Heart right ventricle (tissue), 16 donors: ENCODE data around the gene TMEM154. TPM values are rescaled to one million over a fixed set of nuclear protein-coding genes. Genes with fewer than 3 reads are reported as not detected.

Experiments
- ATAC-seq, 8 donors: fragments of 200-7000 bp; cut with Tn5 transposase; one replicate each; pipeline ENCODE4 v1.9.1; 2020; ENCODE audit warnings: mild to moderate bottlenecking in 8 of 8, moderate library complexity in 8 of 8, moderate number of reproducible peaks in 1 of 8
- DNase-seq, 2 donors: peaks; one replicate each; pipeline ENCODE4 v3.0.0-alpha.2; 2020
- H3K27ac ChIP-seq, 10 donors: fragments of 200-600 bp; sonication (generic) in 2 of 10; one replicate each; pipeline versions ENCODE4 v1.5.0 to v1.8.0; 2020 to 2022; ENCODE audit warnings: mild to moderate bottlenecking in 3 of 10
- H3K27me3 ChIP-seq, 7 donors: fragments of 200-600 bp; one replicate each; pipeline ENCODE4 v1.8.0; 2021 to 2022; ENCODE audit warnings: mild to moderate bottlenecking in 2 of 7
- H3K36me3 ChIP-seq, 9 donors: fragments of 200-600 bp; sonication (generic) in 1 of 9; one replicate each; pipeline versions ENCODE4 v1.5.0 to v1.8.0; 2020 to 2022; ENCODE audit warnings: mild to moderate bottlenecking in 2 of 9
- H3K4me1 ChIP-seq, 9 donors: fragments of 200-600 bp; sonication (generic) in 1 of 9; one replicate each; pipeline versions ENCODE4 v1.5.0 to v1.8.0; 2020 to 2022; ENCODE audit warnings: mild to moderate bottlenecking in 4 of 9
- H3K4me3 ChIP-seq, 10 donors: fragments of 200-600 bp; sonication (generic) in 2 of 10; one replicate each; pipeline versions ENCODE4 v1.5.0 to v1.8.0; 2020 to 2022; ENCODE audit warnings: mild to moderate bottlenecking in 7 of 10, moderate library complexity in 2 of 10
- H3K9me3 ChIP-seq, 11 donors: fragments of 200-600 bp in 10 of 11; sonication (generic) in 2 of 11; one replicate each; pipeline versions ENCODE4 v1.5.0 to v1.8.0; 2013 to 2022; ENCODE audit warnings: mild to moderate bottlenecking in 2 of 11, control low read depth in 1 of 11, moderate library complexity in 1 of 11
- WGBS, 2 donors: extraction: QIAGEN DNeasy Blood & Tissue Kit; methylation state at CpG; one replicate each; pipeline ENCODE4 v1.1.7; 2013; ENCODE audit warnings: inconsistent platforms in 1 of 2; 5-methylcytosine and 5-hydroxymethylcytosine counted together
- intact Hi-C, 10 donors: fragments of 100-400 bp; cut with DNase I; formaldehyde crosslinking; loops; one replicate each; pipeline versions ENCODE4 v1.11.1 to v1.14.2; 2022
- polyA plus RNA-seq, 2 donors: library from polyadenylated mRNA; stranded (reverse); fragments of 200-250 nt; gene quantifications; one replicate each; pipeline ENCODE4 v1.2.3, GENCODE V29; 2013
- total RNA-seq, 10 donors: library from RNA; stranded (reverse); fragmentation: NEBNext Ultra II Directional in 3 of 10; extraction: Animal tissue kit (Norgen Biotek cat#: 25700) in 3 of 10; gene quantifications; one replicate each; pipeline versions ENCODE4 v1.2.1 to v1.2.4, GENCODE V29; 2021 to 2023
- TF ChIP-seq, protein P1 (sequence below), 9 donors: fragments of 200-600 bp; sonication (generic) in 2 of 9; IDR thresholded peaks; one replicate each; pipeline versions ENCODE4 v1.5.0 to v1.8.0; 2021 to 2022; ENCODE audit warnings: antibody characterized with exemption in 9 of 9, mild to moderate bottlenecking in 5 of 9, moderate library complexity in 1 of 9
- donor health status: Arrhythmogenic right ventricular cardiomyopathy.
- donor health status: ischemic (EF 13 %, LVEDD 7.1; RV severe dilation, severe dysfunction).
- donor health status: healthy with polysubstance abuse.
- donor health status: DM: no; HTN: yes; CAD: no.
- donor health status: DM: no; HTN: no; CAD: no.
- donor health status: ischemic (EF 25% LVEDD 6.9; RV normal size, moderate dysfunction).
- donor health status: ischemic (EF 25% LVEDD 5.7; RV mildly dilated, moderate dysfunction).
- donor health status: healthy.
- donor health status: DM: yes; HTN: yes; CAD: no.
- donor health status: Ischemic cardiomyopathy.
- donor health status: ischemic (EF 35%, LVEDD 5.7; RV mildly dilated, moderate dysfunction).
- donor health status: nonischemic (EF 11% LVEDD 7.7; RV severe dilation, severe dysfunction).
- donor health status: DM: yes; HTN: yes; CAD: no.
- donor health status: PGD.
- donor health status: ischemic (EF 29% LVEDD 5.4; RV normal size, mild dysfunction).
- donor health status: nonischemic (EF 23%, LVEDD 6.1; RV moderate dilation, normal function).

Gene TMEM154
- total and polyA plus RNA-seq, 12 donors: 0.25 to 5.4 (median 1.8) TPM

DNA sequence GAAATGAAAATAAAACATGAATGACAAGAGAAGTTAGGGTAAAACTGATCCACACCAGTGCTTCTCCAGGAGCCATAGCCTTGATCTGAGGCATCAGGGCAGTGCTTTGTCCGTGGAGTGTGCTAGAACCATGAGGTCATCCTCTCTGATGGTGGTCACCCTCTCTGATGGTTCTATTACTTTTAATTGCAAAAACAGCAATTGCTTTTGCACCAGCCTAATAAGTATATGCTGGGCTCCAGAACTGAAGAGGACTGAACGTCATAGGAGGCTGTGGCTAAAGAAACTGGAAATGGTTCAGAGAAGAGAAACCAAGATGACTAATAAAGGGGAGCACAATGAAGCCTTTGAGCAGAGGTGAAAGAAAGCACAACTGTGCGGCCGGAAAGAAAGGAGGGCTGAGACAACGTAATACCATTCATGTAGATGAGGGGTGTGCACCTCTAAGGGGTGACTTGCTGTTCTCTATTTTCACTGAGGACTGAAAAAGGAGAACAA, 17.0 kb upstream of the TMEM154 start:
- peak in 5 of 8 donors; percentile 24 to 65 (median 61) for ATAC-seq
- TF ChIP-seq, protein P1, sequence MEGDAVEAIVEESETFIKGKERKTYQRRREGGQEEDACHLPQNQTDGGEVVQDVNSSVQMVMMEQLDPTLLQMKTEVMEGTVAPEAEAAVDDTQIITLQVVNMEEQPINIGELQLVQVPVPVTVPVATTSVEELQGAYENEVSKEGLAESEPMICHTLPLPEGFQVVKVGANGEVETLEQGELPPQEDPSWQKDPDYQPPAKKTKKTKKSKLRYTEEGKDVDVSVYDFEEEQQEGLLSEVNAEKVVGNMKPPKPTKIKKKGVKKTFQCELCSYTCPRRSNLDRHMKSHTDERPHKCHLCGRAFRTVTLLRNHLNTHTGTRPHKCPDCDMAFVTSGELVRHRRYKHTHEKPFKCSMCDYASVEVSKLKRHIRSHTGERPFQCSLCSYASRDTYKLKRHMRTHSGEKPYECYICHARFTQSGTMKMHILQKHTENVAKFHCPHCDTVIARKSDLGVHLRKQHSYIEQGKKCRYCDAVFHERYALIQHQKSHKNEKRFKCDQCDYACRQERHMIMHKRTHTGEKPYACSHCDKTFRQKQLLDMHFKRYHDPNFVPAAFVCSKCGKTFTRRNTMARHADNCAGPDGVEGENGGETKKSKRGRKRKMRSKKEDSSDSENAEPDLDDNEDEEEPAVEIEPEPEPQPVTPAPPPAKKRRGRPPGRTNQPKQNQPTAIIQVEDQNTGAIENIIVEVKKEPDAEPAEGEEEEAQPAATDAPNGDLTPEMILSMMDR (IDR thresholded peaks at IDR 0.05): no peak
- WGBS, 2 donors: 60 to 62% methylated on average over 5 of the region's 5 CpGs

DNA sequence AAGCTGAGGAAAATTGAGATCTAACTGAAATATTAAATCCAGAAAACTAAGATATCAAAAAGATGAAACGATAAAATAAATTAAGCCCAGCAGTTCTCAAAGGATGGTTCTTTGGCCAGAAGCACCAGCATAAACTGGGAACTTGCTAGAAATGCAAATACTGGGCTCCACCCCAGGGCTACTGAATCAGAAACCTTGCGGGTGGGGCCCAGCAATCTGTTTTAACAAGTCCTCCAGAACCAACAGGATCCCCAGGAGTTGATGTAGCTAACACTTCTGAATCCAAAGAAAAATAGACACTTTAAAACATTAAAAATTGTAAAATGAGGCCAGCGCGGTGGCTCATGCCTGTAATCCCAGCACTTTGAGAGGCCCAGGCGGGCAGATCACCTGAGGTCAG, 14.1 kb upstream of the TMEM154 start:
- Histone ChIP-seq H3K36me3 (no peaks in the 10 kb centered on the region), H3K4me1 (peaks cover 0 to 40% (median 10%) of the 10 kb centered on the region in 9 donors), H3K4me3 (no peak overlapping the region), H3K9me3 (no peaks in the 10 kb centered on the region), H3K27ac (no peak overlapping the region), H3K27me3 (no peaks in the 10 kb centered on the region)
- DNase-seq (no peak), ATAC-seq (no peak)
- intact Hi-C loops: no loop called here
- TF ChIP-seq, protein P1 (IDR thresholded peaks at IDR 0.05): no peak
- WGBS, 2 donors: 94 to 95% methylated on average over 5 of the region's 5 CpGs

More for the DNA sequence above, 17.0 kb upstream of the TMEM154 start:
- Histone ChIP-seq H3K36me3 (no peaks in the 10 kb centered on the region), H3K4me3 (no peak overlapping the region), H3K9me3 (no peaks in the 10 kb centered on the region), H3K27me3 (peaks cover 0 to under 1% (median 0%) of the 10 kb centered on the region in 7 donors), H3K27ac (no peak overlapping the region), H3K4me1 (peaks cover 0 to 16% (median under 1%) of the 10 kb centered on the region in 9 donors)
- intact Hi-C loops: no loop called here
- no peak for DNase-seq

DNA sequence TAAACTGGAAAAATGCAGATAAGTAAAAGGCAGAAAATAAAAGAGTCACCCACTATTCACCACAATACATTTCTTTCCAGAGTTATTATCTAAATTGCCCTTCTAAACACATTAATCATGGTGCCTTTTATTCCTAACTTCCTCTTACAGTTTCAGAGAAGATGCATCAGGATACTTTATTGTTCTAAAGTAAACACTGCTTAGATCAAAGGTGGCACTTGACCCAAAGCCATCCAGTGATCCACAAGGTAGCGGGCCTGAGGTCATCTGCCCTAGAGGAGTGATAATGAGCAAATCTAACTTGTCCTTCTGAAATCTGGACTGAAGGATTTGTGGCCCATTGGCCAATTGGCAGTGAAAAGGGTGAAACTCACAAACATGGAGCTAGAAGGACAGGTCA, 12.0 kb upstream of the TMEM154 start:
- DNase-seq (no peak), ATAC-seq (no peak)
- Histone ChIP-seq H3K27me3 (no peaks in the 10 kb centered on the region), H3K4me3 (no peak overlapping the region), H3K4me1 (peaks cover 0 to 50% (median 16%) of the 10 kb centered on the region in 9 donors), H3K36me3 (no peaks in the 10 kb centered on the region), H3K27ac (peak overlapping the region in 8 of 10 donors; percentile 39 to 88 (median 80)), H3K9me3 (no peaks in the 10 kb centered on the region)
- intact Hi-C loops: no loop called here
- TF ChIP-seq, protein P1 (IDR thresholded peaks at IDR 0.05): no peak
- WGBS, 2 donors: 82 to 88% methylated on average over 1 of the region's 1 CpG

DNA sequence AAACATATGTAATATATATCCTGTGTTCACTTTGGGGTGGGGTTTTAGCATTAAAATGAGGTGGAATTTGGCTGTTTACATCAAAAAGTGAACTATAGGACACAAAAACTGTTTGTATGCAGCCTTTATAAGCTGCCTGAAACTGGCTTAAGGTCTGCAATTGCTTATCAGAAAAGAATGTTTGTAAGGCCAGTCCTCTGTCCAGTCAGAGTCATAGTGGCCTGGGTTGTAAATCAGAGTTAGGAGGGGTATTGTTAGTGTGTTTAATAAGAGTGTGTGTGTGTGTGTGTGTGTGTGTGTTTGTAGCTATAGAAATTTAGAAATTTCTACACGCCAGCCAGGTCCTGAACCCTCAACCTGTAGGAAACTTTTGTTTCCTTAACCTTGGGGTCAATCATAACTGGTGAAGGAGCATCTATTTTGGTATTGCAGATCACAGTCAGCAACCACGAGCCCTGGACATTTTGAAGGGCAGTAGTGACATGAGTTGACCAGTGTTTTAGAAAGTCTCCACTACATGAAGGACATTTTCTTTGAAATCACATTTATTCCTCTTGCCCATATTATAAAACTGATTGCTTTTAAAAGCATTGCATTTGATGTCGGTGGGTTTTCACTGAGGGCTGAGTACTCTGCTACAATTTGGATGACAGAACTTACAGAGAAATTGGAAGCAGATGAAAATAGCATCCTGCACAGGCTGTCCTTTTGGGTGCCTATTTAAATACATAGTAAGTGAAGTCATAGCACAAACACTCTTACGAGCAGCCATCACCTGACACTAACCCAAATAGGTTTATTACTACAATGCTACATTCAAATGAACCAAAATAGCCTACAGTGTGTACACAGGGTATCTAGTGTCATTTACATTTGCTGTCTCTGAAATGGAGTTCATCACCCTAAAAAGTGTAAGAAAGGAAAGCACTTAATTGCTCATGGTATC, 11.2 kb upstream of the TMEM154 start:
- Histone ChIP-seq H3K4me1 (peaks cover 0 to 55% (median 16%) of the 10 kb centered on the region in 9 donors), H3K36me3 (no peaks in the 10 kb centered on the region), H3K9me3 (no peaks in the 10 kb centered on the region), H3K27me3 (no peaks in the 10 kb centered on the region), H3K4me3 (no peak overlapping the region), H3K27ac (peak overlapping the region; percentile 69 to 88 (median 80))
- TF ChIP-seq, protein P1 (IDR thresholded peaks at IDR 0.05): no peak
- ATAC-seq (peak; percentile 80 to 95 (median 91)), DNase-seq (no peak)
- intact Hi-C loops: no loop called here
- 46 to 53% methylated on average over 4 of the region's 4 CpGs for WGBS, 2 donors
